ELR (cell line): ENCODE data around the gene TMEM258.

ENCODE experiments used
- DNase-seq: peaks from one replicate; pipeline ENCODE4 v3.0.0-alpha.2; 2015; ENCODE audit warnings: low read depth

The TMEM258 gene

GRCh38 chr11:61757213-61757862 lies 35.1 kb downstream of the TMEM258 start:
- DNase-seq: no peak

GRCh38 chr11:61756452-61757212 lies 35.8 kb downstream of the TMEM258 start:
- peak; percentile 64 for DNase-seq

DNA sequence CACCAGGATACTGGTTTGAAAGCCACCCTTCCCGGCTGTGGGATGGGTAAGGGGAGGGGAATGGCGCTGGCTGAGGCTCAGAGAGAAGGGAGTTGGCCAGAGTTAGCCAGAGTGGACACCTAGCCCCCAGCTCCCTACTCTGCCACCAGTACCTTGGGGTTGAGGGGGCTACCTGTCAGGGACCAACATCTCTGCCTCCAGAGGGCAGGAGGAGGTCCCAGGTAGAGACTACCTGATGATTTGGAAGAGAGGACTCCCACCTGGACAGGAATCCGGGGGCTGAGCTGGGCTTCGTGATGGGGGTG lies 36.3 kb downstream of the TMEM258 start:
- DNase-seq: no peak

- DNase-seq: no peak
These were observed 37.6 kb downstream of the TMEM258 start for GRCh38 chr11:61754534-61755482.

DNA sequence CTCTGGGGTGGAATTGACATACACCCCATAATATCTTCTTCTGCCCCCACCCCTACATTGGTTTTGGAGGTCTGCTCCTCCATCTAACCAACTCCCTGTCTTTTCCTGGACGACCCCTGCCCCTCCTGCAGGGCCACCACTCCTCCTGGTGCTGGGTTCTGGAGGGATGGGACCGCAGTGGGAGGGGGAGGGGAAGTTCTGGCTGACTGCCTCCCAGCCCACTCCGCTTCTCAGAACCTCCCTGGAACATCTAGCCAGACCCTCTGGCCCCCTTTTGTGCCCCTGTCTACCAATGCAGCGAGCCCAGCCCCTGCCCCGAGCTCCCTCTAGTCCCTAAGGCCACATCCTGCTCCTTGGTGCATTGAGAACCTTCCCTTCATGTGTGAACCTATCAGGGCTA lies 38.7 kb downstream of the TMEM258 start:
- no peak for DNase-seq

- DNase-seq: no peak
These were observed 39.4 kb downstream of the TMEM258 start for GRCh38 chr11:61752925-61753521.

DNA sequence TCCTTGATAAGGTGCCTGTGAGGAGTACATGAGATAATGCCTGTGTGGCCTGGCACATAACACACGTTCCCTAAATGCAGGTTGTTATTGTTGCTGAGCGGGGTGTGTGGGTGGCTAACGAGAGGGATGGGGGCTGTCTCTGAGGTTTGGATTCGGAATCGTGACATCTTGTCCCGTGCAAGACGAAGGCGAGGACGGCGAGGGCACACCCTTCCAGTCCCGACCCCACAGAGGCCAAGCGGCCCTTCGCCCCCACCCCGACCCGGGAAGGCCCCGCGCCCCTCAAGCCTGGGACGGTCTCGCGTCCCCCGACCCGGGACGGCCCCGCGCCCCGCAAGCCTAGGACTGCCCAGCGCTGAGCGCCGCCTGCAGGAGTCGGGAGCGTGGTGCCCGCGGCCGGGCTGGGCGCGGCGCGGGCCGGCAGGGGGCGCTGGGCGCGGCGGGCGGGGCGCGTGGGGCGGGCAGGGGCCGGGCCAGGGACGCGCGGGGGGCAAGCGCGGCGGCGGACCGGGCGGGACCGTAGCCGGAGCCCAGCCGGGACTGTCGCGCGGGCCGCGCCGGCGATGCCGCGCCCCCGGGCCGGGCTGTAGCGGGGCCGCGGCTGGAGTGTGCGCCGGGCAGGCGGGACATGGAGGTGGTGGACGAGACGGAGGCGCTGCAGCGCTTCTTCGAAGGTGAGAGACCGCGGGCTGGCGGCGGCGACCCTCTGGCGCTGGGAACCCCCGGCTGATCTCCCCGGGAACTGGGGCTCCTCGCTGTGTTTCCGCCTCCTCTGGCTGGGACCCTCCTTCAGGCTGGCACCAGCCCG lies 40.1 kb downstream of the TMEM258 start, which contains the start of gene MYRF:
Gene MYRF, plus strand, starts transcription at position 520 of the 808 bp plus-strand sequence. Its CDS starts 109 bp downstream, at position 629.
- peak; percentile 63 for DNase-seq

GRCh38 chr11:61751384-61751783 lies 41.0 kb downstream of the TMEM258 start:
- no peak for DNase-seq

GRCh38 chr11:61750631-61751273 lies 41.6 kb downstream of the TMEM258 start:
- DNase-seq: no peak

DNA sequence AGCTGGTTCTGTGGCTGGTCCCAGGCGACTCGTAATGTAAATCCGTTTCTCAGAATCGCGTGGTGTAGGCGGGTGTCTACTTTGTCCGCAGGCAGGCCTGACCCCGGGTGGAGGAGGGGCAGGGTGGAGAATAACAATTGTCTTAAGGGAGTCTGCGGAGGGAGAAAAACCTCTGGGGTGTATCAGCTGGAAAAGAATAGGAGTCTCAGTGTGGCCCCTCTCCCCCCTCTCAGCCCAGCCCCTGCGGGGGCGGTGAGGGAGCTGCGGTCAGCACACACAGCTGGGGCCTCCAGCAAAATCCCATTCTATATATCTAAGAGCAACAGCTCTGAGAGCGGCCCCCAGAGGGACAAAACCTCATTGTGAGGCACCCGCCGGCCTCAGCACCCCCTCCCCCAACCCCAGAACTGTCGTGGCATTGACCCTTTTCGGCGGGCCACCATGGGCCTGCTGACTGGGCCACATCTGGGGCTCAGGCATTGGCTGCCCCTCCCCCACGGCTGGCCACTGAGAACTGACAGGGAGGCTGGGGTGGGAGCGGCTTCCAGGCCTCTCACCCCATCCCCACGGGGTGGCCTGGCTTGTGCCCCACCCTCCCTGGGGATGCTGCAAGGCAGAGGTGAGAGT lies 42.7 kb downstream of the TMEM258 start:
- no peak for DNase-seq

GRCh38 chr11:61747967-61748285 lies 44.5 kb downstream of the TMEM258 start:
- no peak for DNase-seq

DNA sequence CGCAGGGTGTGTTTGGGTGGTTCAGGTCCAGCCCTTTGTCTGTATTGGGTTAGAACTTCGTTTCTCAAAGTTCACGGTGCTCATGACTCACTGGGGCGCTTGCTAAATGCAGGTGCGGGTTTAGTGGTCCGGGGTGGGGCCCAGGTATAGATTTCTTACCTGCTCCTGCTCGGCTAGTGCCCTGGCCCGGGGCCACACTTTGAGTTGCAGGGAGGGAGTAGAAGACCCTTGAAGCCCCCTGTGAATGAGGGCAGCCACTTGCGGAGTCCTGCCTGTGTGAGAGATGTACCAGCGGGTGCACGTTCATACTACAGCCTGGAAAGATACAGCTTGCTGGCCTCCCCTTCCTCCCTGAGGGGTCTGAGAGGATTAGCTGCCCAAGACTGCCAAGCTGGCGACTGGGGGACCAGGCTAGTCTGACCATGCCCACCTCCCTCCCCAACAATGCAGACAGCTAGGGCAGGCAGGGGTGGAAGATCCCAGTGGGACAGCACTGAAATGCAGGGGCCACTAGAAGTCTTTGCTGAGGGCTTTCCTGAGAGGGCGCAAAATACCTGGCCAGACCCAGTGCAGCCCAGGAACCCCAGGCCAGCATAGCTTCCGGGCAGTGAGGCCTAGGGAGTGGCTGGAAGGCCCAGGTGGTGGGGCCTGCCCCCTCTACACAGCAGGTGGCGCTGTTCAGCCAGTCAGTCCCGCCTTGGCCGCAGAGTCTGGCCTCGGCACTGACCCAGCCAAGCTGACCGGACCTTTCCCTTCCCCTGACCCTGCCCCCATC lies 45.0 kb downstream of the TMEM258 start:
- DNase-seq: peak; percentile 72

- DNase-seq: no peak
These were observed 45.8 kb downstream of the TMEM258 start for GRCh38 chr11:61746442-61747191.

DNA sequence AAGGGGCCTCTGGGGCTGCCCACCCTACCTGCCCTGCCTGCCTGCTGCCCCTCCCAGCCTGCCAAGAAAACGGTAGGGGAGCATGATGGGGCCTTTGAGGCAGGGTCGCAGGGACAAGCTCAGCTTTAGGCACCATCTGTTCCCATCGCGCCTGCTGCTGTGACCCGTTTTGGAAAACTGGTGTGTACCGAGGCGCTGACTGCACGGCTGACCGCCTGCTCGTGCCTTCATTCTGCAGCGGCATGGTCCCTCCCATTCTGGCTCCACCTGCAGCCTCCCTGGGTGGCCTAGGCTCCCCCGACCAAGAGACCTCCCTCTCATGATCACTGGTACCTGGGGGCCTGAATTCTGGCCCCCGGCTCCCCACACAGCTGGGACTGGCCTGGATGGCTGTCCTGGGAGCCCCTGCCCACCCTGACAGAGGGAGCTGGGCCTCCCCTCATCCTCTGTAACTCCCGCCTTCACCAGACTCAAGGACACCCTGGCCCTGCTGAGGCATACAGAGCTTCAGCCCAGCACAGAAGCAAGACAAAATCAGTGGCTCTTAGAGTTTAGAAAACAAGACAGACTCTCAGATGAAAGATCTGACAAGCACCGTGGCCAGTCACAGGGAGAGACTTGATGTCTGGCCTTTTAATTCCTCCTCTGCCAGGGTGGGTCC lies 46.5 kb downstream of the TMEM258 start:
- DNase-seq: no peak

GRCh38 chr11:61744609-61745156 lies 47.7 kb downstream of the TMEM258 start:
- no peak for DNase-seq

DNA sequence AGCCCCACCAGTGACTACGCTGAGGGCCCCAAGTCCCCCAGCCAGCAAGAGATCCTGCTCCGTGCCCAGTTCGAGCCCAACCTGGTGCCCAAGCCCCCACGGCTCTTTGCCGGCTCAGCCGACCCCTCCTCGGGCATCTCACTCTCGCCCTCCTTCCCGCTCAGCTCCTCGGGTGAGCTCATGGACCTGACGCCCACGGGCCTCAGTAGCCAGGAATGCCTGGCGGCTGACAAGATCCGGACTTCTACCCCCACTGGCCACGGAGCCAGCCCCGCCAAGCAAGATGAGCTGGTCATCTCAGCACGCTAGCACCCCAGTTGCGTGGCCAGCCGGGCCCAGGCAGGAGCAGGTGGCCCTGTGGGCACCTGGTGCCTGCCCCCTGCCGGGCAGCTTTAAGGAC lies 48.2 kb downstream of the TMEM258 start:
- DNase-seq: no peak

DNA sequence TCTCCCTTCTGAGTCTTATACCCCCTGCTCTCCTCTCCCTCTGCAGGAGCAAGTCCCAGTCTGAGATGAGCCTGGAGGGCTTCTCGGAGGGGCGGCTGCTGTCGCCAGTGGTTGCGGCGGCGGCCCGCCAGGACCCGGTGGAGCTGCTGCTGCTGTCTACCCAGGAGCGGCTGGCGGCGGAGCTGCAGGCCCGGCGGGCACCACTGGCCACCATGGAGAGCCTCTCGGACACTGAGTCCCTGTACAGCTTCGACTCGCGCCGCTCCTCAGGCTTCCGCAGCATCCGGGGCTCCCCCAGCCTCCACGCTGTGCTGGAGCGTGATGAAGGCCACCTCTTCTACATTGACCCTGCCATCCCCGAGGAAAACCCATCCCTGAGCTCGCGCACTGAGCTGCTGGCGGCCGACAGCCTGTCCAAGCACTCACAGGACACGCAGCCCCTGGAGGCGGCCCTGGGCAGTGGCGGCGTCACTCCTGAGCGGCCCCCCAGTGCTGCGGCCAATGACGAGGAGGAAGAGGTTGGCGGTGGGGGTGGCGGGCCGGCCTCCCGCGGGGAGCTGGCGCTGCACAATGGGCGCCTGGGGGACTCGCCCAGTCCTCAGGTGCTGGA lies 48.8 kb downstream of the TMEM258 start:
- no peak for DNase-seq

- DNase-seq: no peak
These were observed 50.0 kb downstream of the TMEM258 start for GRCh38 chr11:61742391-61742790.
